ENCODE results near the gene SHROOM1.

- TF ChIP-seq ZMIZ1 (IDR thresholded peaks at IDR 0.05; ENCODE audit: low read depth in 2 of 2, low read length in 2 of 2) (no peak), FOXK1 (CRISPR knock-in tag; IDR thresholded peaks at IDR 0.05; ENCODE audit: borderline replicate concordance) (no peak)
Measured at GRCh38 chr5:132776131-132776937, 54.1 kb downstream of the SHROOM1 start.

Measured in K562 (cell line).